K562 (cell line): ENCODE data around the gene LPIN3. TPM values are rescaled to one million over a fixed set of nuclear protein-coding genes. Genes with fewer than 3 reads are reported as not detected.

Experiments
- ATAC-seq: fragments of 200-7000 bp; cut with Tn5 transposase; 3 replicates; pipeline ENCODE4 v1.9.1; 2020; ENCODE audit warnings: moderate library complexity
- BruUV-seq: library from RNA; stranded (reverse); fragments of 400-500 nt; replicated peaks from 2 replicates; lab custom pipeline; 2021; lab: Mats Ljungman, UMichigan
- CTCF ChIA-PET: fragments of 300-600 bp; formaldehyde crosslinking; extraction: SDS; loops from one replicate; lab custom pipeline; 2021; ENCODE audit warnings: low intra/inter-chr PET ratio; lab: Yijun Ruan, JAX
- POLR2A ChIA-PET: fragments of 300-600, 350-650 bp; sonication (Branson Sonifier 250); formaldehyde crosslinking; extraction: SDS; loops from one replicate; lab custom pipeline; 2021; ENCODE audit warnings: antibody characterized with exemption, inconsistent platforms; lab: Yijun Ruan, JAX
- DNase-seq, 4 experiments: peaks; one replicate each; pipeline versions ENCODE4 v3.0.0 to v3.0.0-alpha.2; 2011 to 2018; ENCODE audit warnings: low spot score in 3 of 4, mixed read lengths in 3 of 4; ENCODE audit errors: extremely low read depth in 1 of 4
- FAIRE-seq: peaks from 2 replicates; lab custom pipeline; 2011; peaks lifted over from hg19 to GRCh38; lab: Jason Lieb, UNC
- H2AFZ ChIP-seq: 2 replicates; pipeline ENCODE4 v1.6.0; 2011; ENCODE audit warnings: low read depth, low read length, control low read depth, inconsistent platforms
- H3K27ac ChIP-seq: fragments of 200-600 bp; 3 replicates; pipeline ENCODE4 v1.8.0; 2011; ENCODE audit warnings: low read depth, mild to moderate bottlenecking, control low read depth, inconsistent platforms, low read length, moderate library complexity, mixed read lengths; ENCODE audit errors: extremely low read depth
- H3K27me3 ChIP-seq, 2 experiments: fragments of 300-600 bp in 1 of 2; 2 replicates in 1 of 2; 3 replicates in 1 of 2; pipeline versions ENCODE4 v1.6.0 to v1.8.0; 2011; ENCODE audit warnings: inconsistent platforms in 2 of 2, low read length in 2 of 2, mild to moderate bottlenecking in 1 of 2, mixed read lengths in 1 of 2, moderate library complexity in 1 of 2; ENCODE audit not compliant: control insufficient read depth in 2 of 2, insufficient read depth in 2 of 2
- H3K36me3 ChIP-seq: fragments of 300-600 bp; 3 replicates; pipeline ENCODE4 v1.8.0; 2011; ENCODE audit warnings: mild to moderate bottlenecking, low read length, inconsistent platforms; ENCODE audit not compliant: control insufficient read depth, insufficient read depth
- H3K4me1 ChIP-seq, 2 experiments: fragments of 200-600 bp in 1 of 2; replicated peaks in 1 of 2; 2 replicates in 1 of 2; 3 replicates in 1 of 2; pipeline versions ENCODE4 v1.5.1 to v1.8.0; 2011; ENCODE audit warnings: inconsistent platforms in 2 of 2, low read length in 2 of 2, mild to moderate bottlenecking in 1 of 2, mixed read lengths in 1 of 2, moderate library complexity in 1 of 2; ENCODE audit not compliant: control insufficient read depth in 2 of 2, insufficient read depth in 2 of 2
- H3K4me2 ChIP-seq: 2 replicates; pipeline ENCODE4 v1.6.1; 2011; ENCODE audit warnings: low read length, control low read depth, inconsistent platforms, mixed read lengths; ENCODE audit not compliant: insufficient read depth
- H3K4me3 ChIP-seq: fragments of 200-600 bp; sonication (generic), shearing (Covaris generic); 2 replicates; pipeline ENCODE4 v1.5.1; 2016; ENCODE audit warnings: control low read depth, inconsistent platforms
- H3K79me2 ChIP-seq: fragments of 200-600 bp; 3 replicates; pipeline ENCODE4 v1.8.0; 2011; ENCODE audit warnings: low read length, inconsistent platforms; ENCODE audit not compliant: control insufficient read depth, insufficient read depth
- H3K9ac ChIP-seq, 2 experiments: 2 replicates each; pipeline versions ENCODE4 v1.6.0 to v1.6.1; 2011; ENCODE audit warnings: low read depth in 2 of 2, low read length in 2 of 2, control low read depth in 1 of 2, inconsistent platforms in 1 of 2, mild to moderate bottlenecking in 1 of 2, mixed read lengths in 1 of 2; ENCODE audit not compliant: insufficient read depth in 1 of 2
- H3K9me1 ChIP-seq: one replicate; pipeline ENCODE4 v1.6.0; 2011; ENCODE audit warnings: inconsistent platforms, mild to moderate bottlenecking, low read length, moderate library complexity; ENCODE audit not compliant: control insufficient read depth, insufficient read depth
- H3K9me3 ChIP-seq: replicated peaks from 2 replicates; pipeline ENCODE4 v1.5.1; 2011; ENCODE audit warnings: low read depth, low read length, inconsistent platforms; ENCODE audit not compliant: control insufficient read depth, insufficient read depth
- H4K20me1 ChIP-seq: replicated peaks from 2 replicates; pipeline ENCODE4 v1.6.1; 2011; ENCODE audit warnings: low read length, inconsistent platforms, mixed read lengths; ENCODE audit not compliant: control insufficient read depth, insufficient read depth
- BRD9 ChIP-seq: fragments of 450-650 bp; IDR thresholded peaks from 2 replicates; pipeline ENCODE4 v1.6.1; 2018; ENCODE audit warnings: low read depth; ENCODE audit not compliant: partially characterized antibody
- DMBX1 ChIP-seq: fragments of 250-450 bp; sonication (Bioruptor Pico); IDR thresholded peaks from 2 replicates; pipeline ENCODE4 v1.8.0; 2022; ENCODE audit warnings: inconsistent platforms, mild to moderate bottlenecking, moderate library complexity, borderline replicate concordance
- E2F5 ChIP-seq: sonication (generic); formaldehyde crosslinking; IDR thresholded peaks from 2 replicates; pipeline ENCODE4 v1.8.0; 2022; ENCODE audit warnings: mild to moderate bottlenecking, missing genetic modification reagents
- FOXM1 ChIP-seq, 2 experiments: fragments of 450-650 bp in 1 of 2; sonication (generic) in 1 of 2; formaldehyde crosslinking in 1 of 2; IDR thresholded peaks; 2 replicates each; pipeline versions ENCODE4 v1.6.1 to v1.9.0; 2017 to 2022; ENCODE audit warnings: low read depth in 2 of 2, mild to moderate bottlenecking in 2 of 2, missing genetic modification reagents in 1 of 2, moderate library complexity in 1 of 2
- FOXP4 ChIP-seq: sonication (generic); formaldehyde crosslinking; IDR thresholded peaks from 2 replicates; pipeline ENCODE4 v1.8.0; 2022; ENCODE audit warnings: mild to moderate bottlenecking, missing genetic modification reagents, borderline replicate concordance
- GABPA ChIP-seq: fragments of 200-800 bp; sonication (Bioruptor generic); conservative IDR thresholded peaks from 2 replicates; pipeline ENCODE4 v1.6.1; 2016; ENCODE audit warnings: low read depth, missing genetic modification characterization, missing compliant biosample characterization
- HMGN3 ChIP-seq: IDR thresholded peaks from 2 replicates; pipeline ENCODE4 v1.6.1; 2011; ENCODE audit warnings: borderline replicate concordance, low read depth, mild to moderate bottlenecking, mixed read lengths, low read length; ENCODE audit not compliant: insufficient read length; ENCODE audit errors: extremely low read depth
- HNRNPH1 ChIP-seq: fragments of 200-400 bp; formaldehyde crosslinking; optimal IDR thresholded peaks from 2 replicates; pipeline ENCODE3; 2017; ENCODE audit warnings: low read depth, mild to moderate bottlenecking, low read length, moderate library complexity
- MAFF ChIP-seq: IDR thresholded peaks from 2 replicates; pipeline ENCODE4 v1.6.1; 2012; ENCODE audit warnings: low read length, improper control_type of control experiment
- MAFG ChIP-seq: fragments of 450-650 bp; conservative IDR thresholded peaks from 2 replicates; pipeline ENCODE4 v1.6.1; 2016; ENCODE audit warnings: missing genetic modification characterization, missing compliant biosample characterization
- MCM3 ChIP-seq: fragments of 450-650 bp; IDR thresholded peaks from 2 replicates; pipeline ENCODE4 v1.6.1; 2016
- NELFE ChIP-seq: IDR thresholded peaks from 2 replicates; pipeline ENCODE4 v1.6.1; 2011; ENCODE audit warnings: mild to moderate bottlenecking; ENCODE audit not compliant: insufficient read depth, insufficient read length
- SAFB ChIP-seq: fragments of 200-400 bp; formaldehyde crosslinking; IDR thresholded peaks from 2 replicates; pipeline ENCODE4 v1.6.1; 2017; ENCODE audit warnings: low read depth, low read length, borderline replicate concordance
- STAG1 ChIP-seq: sonication (generic); formaldehyde crosslinking; IDR thresholded peaks from 2 replicates; pipeline ENCODE4 v1.5.0; 2020; ENCODE audit warnings: missing genetic modification reagents, borderline replicate concordance
- TCF15 ChIP-seq: fragments of 250-450 bp; sonication (Bioruptor Pico); IDR thresholded peaks from 2 replicates; pipeline ENCODE4 v1.8.0; 2022; ENCODE audit warnings: moderate library complexity, mild to moderate bottlenecking, inconsistent platforms
- ZNF253 ChIP-seq: fragments of 250-450 bp; sonication (Bioruptor Pico); conservative IDR thresholded peaks from 2 replicates; pipeline ENCODE4 v1.6.1; 2021; ENCODE audit warnings: mild to moderate bottlenecking
- ZNF282 ChIP-seq: sonication (generic); formaldehyde crosslinking; IDR thresholded peaks from 2 replicates; pipeline ENCODE4 v1.8.1; 2023; ENCODE audit warnings: missing genetic modification reagents
- ZNF324 ChIP-seq: fragments of 250-450 bp; sonication (Bioruptor Pico); IDR thresholded peaks from 2 replicates; pipeline ENCODE4 v1.4.0; 2020; ENCODE audit warnings: mild to moderate bottlenecking
- WGBS: fragments of 100-300 bp; shearing (Covaris generic); methylation state at CpG from one replicate; pipeline ENCODE4 v1.1.6; 2016; ENCODE audit warnings: low coverage, mixed read lengths; ENCODE audit not compliant: insufficient coverage; ENCODE audit errors: missing lambda C conversion rate; 5-methylcytosine and 5-hydroxymethylcytosine counted together
- in situ Hi-C: fragments of 300-500 bp; cut with MboI; formaldehyde crosslinking; loops from 4 replicates; pipeline ENCODE4 v1.15.0; 2018; ENCODE audit warnings: inconsistent platforms, mixed read lengths
- intact Hi-C: fragments of 100-400 bp; cut with micrococcal nuclease; formaldehyde crosslinking; loops from 2 replicates; pipeline ENCODE4 v1.14.2; 2022
- polyA plus RNA-seq, 8 experiments: library from polyadenylated mRNA; depleted of rRNA in 4 of 8; stranded (reverse) in 5 of 8; unstranded in 3 of 8; fragments of >200 nt; fragmentation: Nextera tagmentation in 2 of 8; fragmentation: Illumina TruSeq in 1 of 8; extraction: Ambion mirVana in 2 of 8; extraction: Trizol in 1 of 8; gene quantifications; 2 replicates each; pipeline versions ENCODE4 v1.2.1 to v1.2.3, GENCODE V29; 2011 to 2014; ENCODE audit warnings: inconsistent platforms in 1 of 8, missing spikeins in 1 of 8
- total RNA-seq, 7 experiments: library from RNA; depleted of rRNA in 6 of 7; stranded (reverse); fragments of >200 nt in 6 of 7; fragmentation: Illumina TruSeq in 2 of 7; extraction: Trizol in 2 of 7; gene quantifications; 2 replicates each; pipeline versions ENCODE4 v1.2.1 to v1.2.3, GENCODE V29; 2011 to 2021; ENCODE audit warnings: low replicate concordance in 1 of 7
- TF ChIP-seq, protein P1 (sequence below): fragments of 450-650 bp; formaldehyde crosslinking; IDR thresholded peaks from 2 replicates; pipeline ENCODE4 v1.4.0; 2020; ENCODE audit warnings: mild to moderate bottlenecking, moderate library complexity

LPIN3 gene
- total and polyA plus RNA-seq, 9 of the 15 experiments (the other 6 are each of a cell fraction or from before 2014, with no cell fraction given) = 2.2 to 10.4 (median 5.9) TPM

DNA sequence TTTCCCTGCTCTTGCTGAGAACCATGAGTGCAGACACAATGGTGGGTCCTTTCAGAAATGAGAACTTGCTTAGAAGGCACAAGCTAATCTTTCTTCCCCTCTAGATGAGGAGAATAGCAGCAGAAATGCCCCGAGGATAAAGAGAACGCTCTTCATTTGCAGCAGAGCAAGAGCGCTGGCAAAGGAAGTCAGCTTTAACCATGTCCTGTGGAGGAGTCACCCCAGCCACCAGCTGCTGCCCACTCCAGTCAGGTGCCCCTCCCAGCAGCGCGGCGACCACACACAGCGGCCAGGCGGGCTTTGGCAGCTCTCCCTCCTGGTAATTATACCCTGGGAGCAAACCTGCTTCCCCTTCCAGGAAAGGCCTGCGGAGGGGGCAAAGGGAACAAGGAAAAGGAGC lies 68.4 kb downstream of the LPIN3 start:
- POLR2A ChIA-PET = interaction anchor here (0.7 to 1.9 kb wide), 3 partner anchors 9 to 16 kb away, joined by 3 to 5 read pairs (median 4); no protein-coding TSS in a partner anchor
- Histone ChIP-seq H3K27me3 (no peaks in the 10 kb centered on the region), H3K4me2 (no peak overlapping the region), H3K79me2 (no peaks in the 10 kb centered on the region), H3K9me1 (no peaks in the 10 kb centered on the region), H3K9me3 (no peaks in the 10 kb centered on the region), H3K36me3 (peaks cover 80% of the 10 kb centered on the region; the same call in 2 of the 3 replicates), H4K20me1 (no peaks in the 10 kb centered on the region; the same call in 1 of the 2 replicates), H2AFZ (no peak overlapping the region), H3K9ac (no peak overlapping the region), H3K4me3 (no peak overlapping the region), H3K4me1 (peaks cover 0 to 4% of the 10 kb centered on the region in 2 experiments; a peak in 3 of 5 replicates), H3K27ac (no peak overlapping the region)
- FAIRE-seq (no peak), DNase-seq (no peak), ATAC-seq (no peak)
- in situ Hi-C loops (no loop called here), intact Hi-C loops (no loop called here)
- CTCF ChIA-PET = no interaction called here
- no TSS peak for BruUV-seq
- 88% methylated on average over 9 of the region's 9 CpGs for WGBS
- TF ChIP-seq ZNF324 (CRISPR knock-in tag) = no peak
- TF ChIP-seq MCM3 = no peak
- TF ChIP-seq TCF15 (CRISPR knock-in tag) = no peak
- no peak for TF ChIP-seq FOXM1 (IDR thresholded peaks at IDR 0.05; ENCODE audit: low read depth)
- no peak for TF ChIP-seq FOXM1 (CRISPR knock-in tag; IDR thresholded peaks at IDR 0.05; ENCODE audit: low read depth)
- TF ChIP-seq E2F5 = no peak
- TF ChIP-seq HNRNPH1 = no peak
- TF ChIP-seq MAFG (tag) = no peak
- TF ChIP-seq NELFE = no peak
- no peak for TF ChIP-seq ZNF253
- TF ChIP-seq, protein P1, sequence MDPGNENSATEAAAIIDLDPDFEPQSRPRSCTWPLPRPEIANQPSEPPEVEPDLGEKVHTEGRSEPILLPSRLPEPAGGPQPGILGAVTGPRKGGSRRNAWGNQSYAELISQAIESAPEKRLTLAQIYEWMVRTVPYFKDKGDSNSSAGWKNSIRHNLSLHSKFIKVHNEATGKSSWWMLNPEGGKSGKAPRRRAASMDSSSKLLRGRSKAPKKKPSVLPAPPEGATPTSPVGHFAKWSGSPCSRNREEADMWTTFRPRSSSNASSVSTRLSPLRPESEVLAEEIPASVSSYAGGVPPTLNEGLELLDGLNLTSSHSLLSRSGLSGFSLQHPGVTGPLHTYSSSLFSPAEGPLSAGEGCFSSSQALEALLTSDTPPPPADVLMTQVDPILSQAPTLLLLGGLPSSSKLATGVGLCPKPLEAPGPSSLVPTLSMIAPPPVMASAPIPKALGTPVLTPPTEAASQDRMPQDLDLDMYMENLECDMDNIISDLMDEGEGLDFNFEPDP (CRISPR knock-in tag) = no peak
- no peak for TF ChIP-seq HMGN3
- no peak for TF ChIP-seq ZNF282 (CRISPR knock-in tag)
- no peak for TF ChIP-seq FOXP4
- no peak for TF ChIP-seq STAG1 (CRISPR knock-in tag)
- TF ChIP-seq DMBX1 (CRISPR knock-in tag) = no peak
- TF ChIP-seq BRD9 = no peak
- no peak for TF ChIP-seq MAFF
- TF ChIP-seq GABPA (tag) = no peak
- no peak for TF ChIP-seq SAFB
